ENCODE data around the gene SRD5A1. TPM values are rescaled to one million over a fixed set of nuclear protein-coding genes. Genes with fewer than 3 reads are reported as not detected.

SRD5A1 gene
- total RNA-seq, 4 donors from 2014 or later = 3.0 to 7.5 (median 5.0) TPM

DNA sequence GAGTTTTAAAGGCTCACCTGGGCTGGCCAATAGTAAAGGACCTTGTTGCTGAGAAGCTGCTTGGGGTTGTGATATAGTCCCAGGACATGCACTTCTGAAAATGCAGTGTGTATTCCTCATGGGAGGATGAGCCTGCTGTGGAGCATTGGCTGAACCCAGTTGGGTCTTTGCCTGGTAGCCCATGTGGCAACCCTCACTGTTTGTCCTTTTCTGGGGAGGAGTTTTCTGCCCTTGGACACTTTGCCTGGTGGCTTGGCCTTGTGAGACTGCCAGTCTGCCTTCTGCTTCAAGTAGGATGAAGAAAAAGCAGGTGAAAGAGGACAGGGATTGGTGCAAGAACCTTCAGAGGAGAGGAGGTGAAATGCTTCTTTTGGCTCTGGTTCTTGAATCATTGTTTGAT, 84.0 kb downstream of the SRD5A1 start:
- intact Hi-C loops (cut with DNase I) = loop anchor here (5.0 kb wide), 1 partner anchor 85 kb away; the partner anchor contains the start of genes NSUN2 and SRD5A1
- DNase-seq = no peak
- Histone ChIP-seq H3K36me3 (no peaks in the 10 kb centered on the region), H3K27me3 (no peaks in the 10 kb centered on the region), H3K9me3 (no peaks in the 10 kb centered on the region), H3K4me3 (replicated peaks in 1 of 3) (no peak overlapping the region), H3K27ac (no peak overlapping the region), H3K4me1 (peaks cover 40 to 57% of the 10 kb centered on the region in 2 donors)
- no peak for TF ChIP-seq CTCF (IDR thresholded peaks at IDR 0.05)
- no peak for TF ChIP-seq POLR2A (IDR thresholded peaks at IDR 0.05)

DNA sequence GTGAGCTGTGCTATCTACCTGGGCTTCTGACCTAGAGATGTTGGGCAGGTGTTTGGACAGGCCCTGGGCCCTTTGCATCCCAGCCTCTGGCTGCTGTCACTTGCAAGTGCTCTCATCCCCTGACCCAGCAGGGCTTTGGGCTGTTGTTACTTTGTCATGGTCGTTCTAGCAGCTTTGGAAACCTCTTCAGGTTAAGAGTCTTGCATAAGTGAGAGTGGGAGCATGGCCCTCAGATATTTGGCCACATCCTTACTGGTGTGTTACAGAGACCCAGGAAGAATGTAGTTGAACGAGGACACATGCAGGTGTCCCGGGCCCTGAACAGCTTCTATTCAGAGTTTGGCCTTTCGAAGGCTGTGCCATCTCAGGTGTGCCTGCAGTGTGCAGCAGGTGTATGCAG, 84.4 kb downstream of the SRD5A1 start:
- WGBS, 2 donors = 31 to 38% methylated on average over 4 of the region's 4 CpGs
- H3K27ac ChIP-seq = no peak overlapping the region
- TF ChIP-seq CTCF (IDR thresholded peaks at IDR 0.05) (no peak), POLR2A (IDR thresholded peaks at IDR 0.05) (no peak)
- no peaks in the 10 kb centered on the region for H3K27me3 ChIP-seq
- no peaks in the 10 kb centered on the region for H3K9me3 ChIP-seq
- no peaks in the 10 kb centered on the region for H3K36me3 ChIP-seq
- H3K4me1 ChIP-seq = peaks cover 45 to 62% of the 10 kb centered on the region in 2 donors
- intact Hi-C loops (cut with DNase I) = loop anchor here (5.0 kb wide), 1 partner anchor 85 kb away; the partner anchor contains the start of genes NSUN2 and SRD5A1
- H3K4me3 ChIP-seq (replicated peaks in 1 of 3) = no peak overlapping the region
- peak; percentile 30 to 40 for DNase-seq

GRCh38 chr5:6718161-6718681, 85.0 kb downstream of the SRD5A1 start:
- no peak overlapping the region for H3K27ac ChIP-seq
- intact Hi-C loops (cut with DNase I) = loop anchor here (5.0 kb wide), 1 partner anchor 86 kb away; the partner anchor contains the start of genes NSUN2 and SRD5A1
- no peak overlapping the region for H3K4me3 ChIP-seq (replicated peaks in 1 of 3)
- no peaks in the 10 kb centered on the region for H3K36me3 ChIP-seq
- WGBS, 2 donors = 79 to 86% methylated on average over 14 of the region's 14 CpGs
- no peaks in the 10 kb centered on the region for H3K27me3 ChIP-seq
- H3K9me3 ChIP-seq = no peaks in the 10 kb centered on the region
- DNase-seq = no peak
- H3K4me1 ChIP-seq = peaks cover 50 to 67% of the 10 kb centered on the region in 2 donors
- no peak for TF ChIP-seq POLR2A (IDR thresholded peaks at IDR 0.05)

GRCh38 chr5:6718718-6719117, 85.5 kb downstream of the SRD5A1 start:
- H3K4me1 ChIP-seq = peaks cover 54 to 71% of the 10 kb centered on the region in 2 donors
- 64 to 74% methylated on average over 5 of the region's 5 CpGs for WGBS, 2 donors

GRCh38 chr5:6719417-6719816, 86.2 kb downstream of the SRD5A1 start:
- peaks cover 54 to 71% of the 10 kb centered on the region in 2 donors for H3K4me1 ChIP-seq
- intact Hi-C loops (cut with DNase I) = loop anchor here (5.0 kb wide), 1 partner anchor 87 kb away; the partner anchor contains the start of genes NSUN2 and SRD5A1

More at GRCh38 chr5:6718718-6719117, 85.5 kb downstream of the SRD5A1 start:
- TF ChIP-seq POLR2A (IDR thresholded peaks at IDR 0.05) (no peak), CTCF (IDR thresholded peaks at IDR 0.05) (no peak)
- DNase-seq = no peak
- Histone ChIP-seq H3K36me3 (no peaks in the 10 kb centered on the region), H3K4me3 (replicated peaks in 1 of 3) (no peak overlapping the region), H3K9me3 (no peaks in the 10 kb centered on the region), H3K27ac (no peak overlapping the region), H3K27me3 (no peaks in the 10 kb centered on the region)
- intact Hi-C loops (cut with DNase I) = loop anchor here (5.0 kb wide), 1 partner anchor 86 kb away; the partner anchor contains the start of genes NSUN2 and SRD5A1

More at GRCh38 chr5:6719417-6719816, 86.2 kb downstream of the SRD5A1 start:
- no peaks in the 10 kb centered on the region for H3K36me3 ChIP-seq
- no peak overlapping the region for H3K27ac ChIP-seq
- no peak for DNase-seq
- no peaks in the 10 kb centered on the region for H3K9me3 ChIP-seq
- no peak for TF ChIP-seq CTCF (IDR thresholded peaks at IDR 0.05)
- no peak for TF ChIP-seq POLR2A (IDR thresholded peaks at IDR 0.05)
- WGBS, 2 donors = 88 to 94% methylated on average over 5 of the region's 5 CpGs
- no peak overlapping the region for H3K4me3 ChIP-seq (replicated peaks in 1 of 3)
- H3K27me3 ChIP-seq = no peaks in the 10 kb centered on the region
